GM21526 (cell line): ENCODE measurements around the gene MAP4K5.

Experiments
- ATAC-seq: cut with Tn5 transposase; IDR thresholded peaks from one replicate; pipeline ENCODE4 v1.9.1; 2021; ENCODE audit warnings: moderate library complexity; ENCODE audit not compliant: unreplicated experiment, low FRiP score

MAP4K5 gene

GRCh38 chr14:50373959-50374358 is 158.4 kb downstream of the MAP4K5 start:
- no peak for ATAC-seq

- no peak for ATAC-seq
Measured at GRCh38 chr14:50371546-50371945, 160.8 kb downstream of the MAP4K5 start.
